Thyroid gland (tissue), 4 donors: Measurements from ENCODE around the gene PRTFDC1. TPM values are rescaled to one million over a fixed set of nuclear protein-coding genes. Genes with fewer than 3 reads are reported as not detected.
"Not testable (repeated sequence)": the region's sequence is repeated elsewhere in the genome, so short reads cannot be mapped to it uniquely, and the experiment has no call there.

ENCODE experiments used
- DNase-seq, 2 donors: peaks; one replicate each; pipeline ENCODE4 v3.0.0-alpha.2; 2019
- H3K27ac ChIP-seq, 3 donors: fragments of 200-600 bp; sonication (generic); 1 replicate in 2 of 3; 2 replicates in 1 of 3; pipeline ENCODE4 v1.5.1; 2016 to 2019; ENCODE audit warnings: mild to moderate bottlenecking in 1 of 3, moderate library complexity in 1 of 3
- H3K27me3 ChIP-seq: fragments of 200-600 bp; sonication (generic); one replicate; pipeline ENCODE4 v1.5.1; 2019
- H3K36me3 ChIP-seq, 2 donors: fragments of 200-600 bp; sonication (generic); one replicate each; pipeline ENCODE4 v1.5.1; 2016 to 2019
- H3K4me1 ChIP-seq, 2 donors: fragments of 200-600 bp; sonication (generic); one replicate each; pipeline ENCODE4 v1.5.1; 2017 to 2019
- H3K4me3 ChIP-seq, 3 donors: fragments of 200-600 bp; sonication (generic); replicated peaks in 1 of 3; 1 replicate in 2 of 3; 2 replicates in 1 of 3; pipeline ENCODE4 v1.5.1; 2016; ENCODE audit warnings: mild to moderate bottlenecking in 1 of 3
- H3K9me3 ChIP-seq: fragments of 200-600 bp; sonication (generic); one replicate; pipeline ENCODE4 v1.5.1; 2017
- CTCF ChIP-seq, 6 experiments: fragments of 200-600 bp in 3 of 6; fragments of 450-650 bp in 3 of 6; sonication (generic) in 3 of 6; IDR thresholded peaks; one replicate each; pipeline ENCODE4 v1.5.1; 2016 to 2019; ENCODE audit warnings: antibody characterized with exemption in 6 of 6, mild to moderate bottlenecking in 2 of 6, inconsistent platforms in 1 of 6, moderate library complexity in 1 of 6
- POLR2A ChIP-seq, 2 donors: fragments of 450-650 bp; IDR thresholded peaks; one replicate each; pipeline ENCODE4 v1.6.1; 2017; ENCODE audit warnings: antibody characterized with exemption in 2 of 2, mild to moderate bottlenecking in 2 of 2, moderate library complexity in 1 of 2
- WGBS, 2 donors: methylation state at CpG; one replicate each; pipeline ENCODE4 v1.1.5; 2017; 5-methylcytosine and 5-hydroxymethylcytosine counted together
- intact Hi-C: fragments of 100-400 bp; cut with DNase I; formaldehyde crosslinking; loops from one replicate; pipeline ENCODE4 v1.15.1; 2023
- total RNA-seq, 4 donors: library from RNA; depleted of rRNA; stranded (reverse); fragments of >200 nt; gene quantifications; one replicate each; pipeline ENCODE4 v1.2.3, GENCODE V29; 2016

The PRTFDC1 gene
- total RNA-seq, 4 donors from 2014 or later = 2.9 to 8.7 (median 5.6) TPM

- Histone ChIP-seq H3K9me3 (no peaks in the 10 kb centered on the region), H3K4me3 (no peak overlapping the region), H3K27ac (no peak overlapping the region), H3K4me1 (no peaks in the 10 kb centered on the region), H3K27me3 (no peaks in the 10 kb centered on the region), H3K36me3 (no peaks in the 10 kb centered on the region)
- intact Hi-C loops = no loop called here
- no peak for DNase-seq
- TF ChIP-seq POLR2A (IDR thresholded peaks at IDR 0.05) = no peak
- no peak for TF ChIP-seq CTCF (IDR thresholded peaks at IDR 0.05)
These were observed 111.6 kb downstream of the PRTFDC1 start for GRCh38 chr10:24840784-24841183.

GRCh38 chr10:24837781-24838180, 114.6 kb downstream of the PRTFDC1 start:
- H3K36me3 ChIP-seq, H3K4me3 ChIP-seq, H3K9me3 ChIP-seq, H3K27ac ChIP-seq, H3K27me3 ChIP-seq, H3K4me1 ChIP-seq, intact Hi-C loops, DNase-seq: not testable (repeated sequence)
- WGBS, 2 donors = 86 to 88% methylated on average over 2 of the region's 2 CpGs

- H3K27me3 ChIP-seq = no peaks in the 10 kb centered on the region
- intact Hi-C loops = no loop called here
- WGBS, 2 donors = 63 to 79% methylated on average over 1 to 2 of the region's 2 CpGs
- no peaks in the 10 kb centered on the region for H3K9me3 ChIP-seq
- H3K27ac ChIP-seq = no peak overlapping the region
- no peak overlapping the region for H3K4me3 ChIP-seq
- no peak for DNase-seq
- no peaks in the 10 kb centered on the region for H3K4me1 ChIP-seq
- TF ChIP-seq CTCF (IDR thresholded peaks at IDR 0.05) = no peak
- TF ChIP-seq POLR2A (IDR thresholded peaks at IDR 0.05) = no peak
- H3K36me3 ChIP-seq = no peaks in the 10 kb centered on the region
These were observed 117.5 kb downstream of the PRTFDC1 start for GRCh38 chr10:24834869-24835268.

- Histone ChIP-seq H3K9me3 (no peaks in the 10 kb centered on the region), H3K4me1 (no peaks in the 10 kb centered on the region), H3K27ac (no peak overlapping the region), H3K4me3 (no peak overlapping the region), H3K36me3 (no peaks in the 10 kb centered on the region), H3K27me3 (no peaks in the 10 kb centered on the region)
- WGBS, 2 donors = 55 to 59% methylated on average over 4 of the region's 4 CpGs
- no peak for DNase-seq
- TF ChIP-seq CTCF (IDR thresholded peaks at IDR 0.05) (no peak), POLR2A (IDR thresholded peaks at IDR 0.05) (no peak)
- intact Hi-C loops = no loop called here
These were observed 126.4 kb downstream of the PRTFDC1 start for GRCh38 chr10:24826009-24826408.

- DNase-seq = no peak
- 42 to 55% methylated on average over 1 of the region's 1 CpG for WGBS, 2 donors
- H3K27ac ChIP-seq = no peak overlapping the region
These were observed 126.9 kb downstream of the PRTFDC1 start for GRCh38 chr10:24825551-24825950.

More at GRCh38 chr10:24825551-24825950, 126.9 kb downstream of the PRTFDC1 start:
- H3K27me3 ChIP-seq = no peaks in the 10 kb centered on the region
- no peaks in the 10 kb centered on the region for H3K36me3 ChIP-seq
- TF ChIP-seq POLR2A (IDR thresholded peaks at IDR 0.05) (no peak), CTCF (IDR thresholded peaks at IDR 0.05) (no peak)
- intact Hi-C loops = no loop called here
- no peaks in the 10 kb centered on the region for H3K9me3 ChIP-seq
- H3K4me1 ChIP-seq = no peaks in the 10 kb centered on the region
- H3K4me3 ChIP-seq = no peak overlapping the region
